Tibial nerve (tissue), 4 donors: ENCODE data around the gene CCDC102B. TPM values are rescaled to one million over a fixed set of nuclear protein-coding genes. Genes with fewer than 3 reads are reported as not detected.

Source experiments
- DNase-seq, 2 donors: peaks; one replicate each; pipeline ENCODE4 v3.0.0-alpha.2; 2019; ENCODE audit warnings: low spot score in 2 of 2
- H3K27ac ChIP-seq, 4 donors: fragments of 200-600 bp; sonication (generic) in 3 of 4; one replicate each; pipeline ENCODE4 v1.5.1; 2017 to 2019; ENCODE audit warnings: mild to moderate bottlenecking in 1 of 4
- H3K27me3 ChIP-seq, 2 donors: fragments of 200-600 bp; sonication (generic) in 1 of 2; one replicate each; pipeline versions ENCODE4 v1.5.1 to v1.6.0; 2017 to 2019
- H3K36me3 ChIP-seq, 3 donors: fragments of 200-600 bp; sonication (generic); one replicate each; pipeline ENCODE4 v1.5.1; 2018 to 2019
- H3K4me1 ChIP-seq, 4 donors: fragments of 200-600 bp; sonication (generic) in 3 of 4; one replicate each; pipeline ENCODE4 v1.5.1; 2017 to 2019
- H3K4me3 ChIP-seq, 4 donors: fragments of 200-600 bp; sonication (generic) in 3 of 4; one replicate each; pipeline ENCODE4 v1.5.1; 2017 to 2019; ENCODE audit warnings: mild to moderate bottlenecking in 1 of 4, moderate library complexity in 1 of 4
- H3K9me3 ChIP-seq, 4 donors: fragments of 200-600 bp; sonication (generic) in 3 of 4; one replicate each; pipeline ENCODE4 v1.5.1; 2017 to 2019
- EP300 ChIP-seq, 2 donors: sonication (generic); formaldehyde crosslinking; IDR thresholded peaks; one replicate each; pipeline ENCODE4 v1.6.1; 2017; ENCODE audit warnings: antibody characterized with exemption in 2 of 2, mild to moderate bottlenecking in 1 of 2
- POLR2A ChIP-seq, 2 donors: fragments of 450-650 bp; IDR thresholded peaks; one replicate each; pipeline ENCODE4 v1.6.1; 2017; ENCODE audit warnings: antibody characterized with exemption in 2 of 2, mild to moderate bottlenecking in 2 of 2, moderate library complexity in 2 of 2
- WGBS, 2 donors: methylation state at CpG; one replicate each; pipeline ENCODE4 v1.1.5; 2018; 5-methylcytosine and 5-hydroxymethylcytosine counted together
- total RNA-seq, 4 donors: library from RNA; depleted of rRNA; stranded (reverse); fragments of >200 nt; gene quantifications; one replicate each; pipeline ENCODE4 v1.1.0, GENCODE V29; 2016
- TF ChIP-seq, protein P1 (sequence below), 5 experiments: fragments of 200-600 bp in 3 of 5; fragments of 450-650 bp in 2 of 5; sonication (generic) in 3 of 5; IDR thresholded peaks; one replicate each; pipeline ENCODE4 v1.5.1; 2016 to 2019; ENCODE audit warnings: antibody characterized with exemption in 5 of 5, mild to moderate bottlenecking in 3 of 5, moderate library complexity in 2 of 5

The CCDC102B gene
- total RNA-seq, 4 donors from 2014 or later = 5.7 to 27.5 (median 15.3) TPM

DNA sequence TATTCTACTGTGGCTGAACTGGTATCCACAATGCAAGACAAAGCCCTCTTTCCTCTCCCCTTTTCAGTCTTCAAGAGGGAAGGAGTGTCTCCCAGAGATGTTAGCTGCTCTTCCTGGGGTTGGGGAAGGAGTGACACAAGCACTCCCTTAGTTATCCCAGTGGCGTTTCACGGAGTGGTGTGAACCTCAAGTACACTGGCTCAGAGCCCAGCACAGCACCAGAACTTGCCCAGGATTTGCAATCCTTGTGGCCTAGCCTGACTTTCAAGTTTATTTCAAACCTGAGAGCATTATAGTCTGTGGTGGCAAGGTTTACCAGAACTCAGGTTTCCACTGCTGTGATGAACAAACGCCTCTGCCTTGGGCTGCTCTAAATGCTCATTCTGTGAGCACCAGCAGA lies 162.5 kb downstream of the CCDC102B start:
- Histone ChIP-seq H3K27me3 (no peaks in the 10 kb centered on the region), H3K9me3 (no peaks in the 10 kb centered on the region), H3K4me1 (no peaks in the 10 kb centered on the region), H3K36me3 (no peaks in the 10 kb centered on the region), H3K4me3 (no peak overlapping the region), H3K27ac (no peak overlapping the region)
- TF ChIP-seq POLR2A (IDR thresholded peaks at IDR 0.05) (no peak), EP300 (IDR thresholded peaks at IDR 0.05) (no peak)
- TF ChIP-seq, protein P1, sequence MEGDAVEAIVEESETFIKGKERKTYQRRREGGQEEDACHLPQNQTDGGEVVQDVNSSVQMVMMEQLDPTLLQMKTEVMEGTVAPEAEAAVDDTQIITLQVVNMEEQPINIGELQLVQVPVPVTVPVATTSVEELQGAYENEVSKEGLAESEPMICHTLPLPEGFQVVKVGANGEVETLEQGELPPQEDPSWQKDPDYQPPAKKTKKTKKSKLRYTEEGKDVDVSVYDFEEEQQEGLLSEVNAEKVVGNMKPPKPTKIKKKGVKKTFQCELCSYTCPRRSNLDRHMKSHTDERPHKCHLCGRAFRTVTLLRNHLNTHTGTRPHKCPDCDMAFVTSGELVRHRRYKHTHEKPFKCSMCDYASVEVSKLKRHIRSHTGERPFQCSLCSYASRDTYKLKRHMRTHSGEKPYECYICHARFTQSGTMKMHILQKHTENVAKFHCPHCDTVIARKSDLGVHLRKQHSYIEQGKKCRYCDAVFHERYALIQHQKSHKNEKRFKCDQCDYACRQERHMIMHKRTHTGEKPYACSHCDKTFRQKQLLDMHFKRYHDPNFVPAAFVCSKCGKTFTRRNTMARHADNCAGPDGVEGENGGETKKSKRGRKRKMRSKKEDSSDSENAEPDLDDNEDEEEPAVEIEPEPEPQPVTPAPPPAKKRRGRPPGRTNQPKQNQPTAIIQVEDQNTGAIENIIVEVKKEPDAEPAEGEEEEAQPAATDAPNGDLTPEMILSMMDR (IDR thresholded peaks at IDR 0.05) = no peak
- no peak for DNase-seq
- WGBS, 2 donors = 80 to 87% methylated on average over 3 of the region's 3 CpGs

DNA sequence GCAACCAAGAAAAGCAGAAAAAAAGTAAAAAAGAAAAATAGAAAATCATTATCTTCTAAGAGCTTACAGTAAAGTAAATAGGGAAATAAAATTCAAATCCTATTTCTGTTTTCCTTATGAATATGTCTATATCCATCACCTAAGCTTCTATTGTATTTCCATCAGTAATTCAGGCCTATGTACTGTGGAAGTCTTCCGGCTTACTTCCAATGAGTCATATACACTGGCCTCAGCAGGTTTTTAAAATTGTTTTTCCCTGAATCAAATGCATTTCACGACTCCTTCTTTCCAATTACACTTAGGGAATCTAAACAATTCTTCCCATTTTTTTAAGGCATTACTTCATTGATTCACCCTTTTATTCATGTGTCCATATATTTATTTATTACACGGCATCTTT lies 164.7 kb downstream of the CCDC102B start:
- Histone ChIP-seq H3K27ac (no peak overlapping the region), H3K9me3 (no peaks in the 10 kb centered on the region), H3K27me3 (no peaks in the 10 kb centered on the region), H3K4me3 (no peak overlapping the region), H3K4me1 (no peaks in the 10 kb centered on the region), H3K36me3 (no peaks in the 10 kb centered on the region)
- WGBS, 2 donors = 86 to 87% methylated on average over 3 of the region's 3 CpGs
- DNase-seq = no peak
- TF ChIP-seq POLR2A (IDR thresholded peaks at IDR 0.05) = no peak
- TF ChIP-seq, protein P1 (IDR thresholded peaks at IDR 0.05) = no peak
- TF ChIP-seq EP300 (IDR thresholded peaks at IDR 0.05) = no peak

DNA sequence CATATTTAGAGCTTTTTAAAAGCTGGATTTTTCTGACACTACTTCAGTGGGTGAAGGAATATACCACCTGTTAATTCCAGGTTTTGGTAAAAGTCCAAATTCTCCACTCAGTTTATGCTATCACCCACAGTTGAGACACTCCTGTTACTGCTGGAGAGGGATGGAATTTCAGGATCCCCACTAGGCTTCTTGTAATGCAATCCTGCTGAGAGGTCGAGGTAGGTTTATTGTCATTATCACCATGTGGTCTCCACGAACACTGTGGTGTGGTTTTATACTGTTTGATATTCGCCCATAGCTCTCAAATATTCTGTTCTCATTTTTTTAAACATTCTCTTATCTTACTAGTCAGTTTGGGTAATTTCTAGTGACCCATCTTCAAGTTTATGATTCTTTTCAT lies 167.9 kb downstream of the CCDC102B start:
- WGBS, 2 donors = 64 to 72% methylated on average over 3 of the region's 3 CpGs
- Histone ChIP-seq H3K9me3 (no peaks in the 10 kb centered on the region), H3K4me1 (no peaks in the 10 kb centered on the region), H3K27me3 (no peaks in the 10 kb centered on the region), H3K27ac (no peak overlapping the region), H3K36me3 (no peaks in the 10 kb centered on the region), H3K4me3 (no peak overlapping the region)
- no peak for DNase-seq
- TF ChIP-seq POLR2A (IDR thresholded peaks at IDR 0.05) (no peak), EP300 (IDR thresholded peaks at IDR 0.05) (no peak)
- TF ChIP-seq, protein P1 (IDR thresholded peaks at IDR 0.05) = no peak

DNA sequence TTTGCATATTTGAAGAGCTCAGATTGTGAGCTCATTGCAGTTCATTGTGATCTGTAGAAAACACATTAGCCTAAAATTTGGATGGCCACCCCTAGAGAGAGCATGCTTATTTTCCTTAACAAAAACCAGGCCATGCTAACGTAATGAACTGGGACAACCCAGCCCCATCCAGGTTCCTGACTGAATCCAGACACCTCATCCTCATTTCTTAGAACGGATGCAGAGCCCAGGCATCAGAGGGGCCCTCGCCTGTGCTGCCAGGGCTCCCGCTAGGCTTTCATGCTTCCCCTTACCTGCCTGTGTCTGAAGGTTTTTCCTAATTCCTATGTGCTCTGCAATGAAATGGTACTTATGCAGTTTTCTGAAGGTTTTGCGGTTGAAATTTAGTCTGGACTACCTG lies 171.1 kb downstream of the CCDC102B start:
- Histone ChIP-seq H3K27me3 (no peaks in the 10 kb centered on the region), H3K36me3 (no peaks in the 10 kb centered on the region), H3K4me1 (no peaks in the 10 kb centered on the region), H3K27ac (no peak overlapping the region), H3K4me3 (no peak overlapping the region), H3K9me3 (no peaks in the 10 kb centered on the region)
- WGBS, 2 donors = 82 to 90% methylated on average over 5 of the region's 5 CpGs
- TF ChIP-seq, protein P1 (IDR thresholded peaks at IDR 0.05) = no peak
- TF ChIP-seq POLR2A (IDR thresholded peaks at IDR 0.05) = no peak
- no peak for DNase-seq

DNA sequence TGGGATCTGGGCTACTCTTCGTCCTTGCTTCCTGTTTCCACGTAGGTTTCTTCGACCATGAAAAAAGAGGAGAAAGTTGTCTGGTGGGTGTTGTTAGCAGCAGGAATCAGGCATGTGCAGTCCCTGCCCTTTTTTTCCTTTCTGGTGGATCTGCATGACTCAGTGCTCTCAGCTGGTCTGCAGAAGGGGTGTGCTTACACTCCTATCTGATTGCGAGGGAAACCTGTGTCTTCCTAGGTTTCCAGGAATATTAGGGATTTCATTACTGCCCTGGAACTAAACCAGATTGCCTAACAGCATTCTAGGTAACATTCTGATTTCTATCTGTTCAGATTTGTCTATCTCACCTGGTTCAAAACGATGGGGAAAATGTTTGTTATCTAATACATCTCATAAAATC lies 174.3 kb downstream of the CCDC102B start:
- 75 to 79% methylated on average over 5 of the region's 5 CpGs for WGBS, 2 donors

DNA sequence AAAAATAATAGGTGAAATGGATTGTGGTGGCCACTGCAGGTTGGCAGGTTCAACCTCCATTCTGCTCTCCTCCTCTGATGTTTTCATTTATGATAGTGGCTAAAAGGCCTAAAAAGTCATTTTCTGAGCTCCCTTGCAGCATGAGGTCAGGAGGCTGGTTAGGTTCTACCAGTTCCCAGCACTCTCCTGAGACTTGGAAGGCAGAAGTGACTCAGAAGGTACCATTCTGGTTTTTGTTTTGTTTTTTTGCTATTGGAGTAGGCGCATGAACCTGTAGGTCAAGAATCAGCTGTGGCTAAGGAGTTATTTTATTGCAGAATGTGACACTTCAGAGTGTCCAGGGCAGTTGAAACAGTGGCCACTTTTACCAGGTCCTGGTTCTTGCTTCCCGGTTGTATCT lies 181.9 kb downstream of the CCDC102B start:
- Histone ChIP-seq H3K27ac (no peak overlapping the region), H3K4me3 (no peak overlapping the region), H3K27me3 (no peaks in the 10 kb centered on the region), H3K4me1 (no peaks in the 10 kb centered on the region), H3K9me3 (peaks cover 0 to 7% (median 0%) of the 10 kb centered on the region in 4 donors), H3K36me3 (no peaks in the 10 kb centered on the region)
- TF ChIP-seq POLR2A (IDR thresholded peaks at IDR 0.05) = no peak
- no peak for TF ChIP-seq EP300 (IDR thresholded peaks at IDR 0.05)
- TF ChIP-seq, protein P1 (IDR thresholded peaks at IDR 0.05) = no peak
- 97 to 98% methylated on average over 2 of the region's 2 CpGs for WGBS, 2 donors
- DNase-seq = no peak

More for the DNA sequence above, 174.3 kb downstream of the CCDC102B start:
- Histone ChIP-seq H3K27me3 (no peaks in the 10 kb centered on the region), H3K4me1 (no peaks in the 10 kb centered on the region), H3K9me3 (no peaks in the 10 kb centered on the region), H3K4me3 (no peak overlapping the region), H3K36me3 (no peaks in the 10 kb centered on the region), H3K27ac (no peak overlapping the region)
- DNase-seq = no peak
- no peak for TF ChIP-seq POLR2A (IDR thresholded peaks at IDR 0.05)
- no peak for TF ChIP-seq EP300 (IDR thresholded peaks at IDR 0.05)
